Measurements from ENCODE around the gene COL4A2.

The COL4A2 gene

DNA sequence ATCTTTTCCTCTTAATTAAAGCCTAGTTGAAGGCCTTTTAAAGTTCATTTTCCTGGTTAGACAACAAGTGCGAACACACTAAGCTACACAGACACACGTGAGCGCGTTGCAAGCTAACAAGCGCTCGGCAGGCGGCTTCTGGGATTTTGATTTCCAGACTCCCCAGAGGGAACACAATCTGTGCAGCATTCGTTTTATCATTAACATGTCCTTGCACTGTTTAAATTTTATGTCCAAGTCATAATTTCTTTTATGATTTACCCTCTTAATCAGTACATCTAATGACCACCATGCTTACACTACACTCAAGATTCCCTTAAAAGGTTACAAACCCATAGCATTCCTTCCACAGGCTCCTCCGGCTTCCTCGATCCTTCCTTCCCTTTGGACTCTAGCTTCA, 16.9 kb upstream of the COL4A2 start:
- no peak overlapping the region for H3K4me3 ChIP-seq (ENCODE audit: low read depth, low read length)
- DNase-seq (ENCODE audit: low read depth) = no peak
- TF ChIP-seq CTCF (IDR thresholded peaks at IDR 0.05; ENCODE audit: insufficient read depth, low read depth, low read length, missing control alignments) = no peak

DNA sequence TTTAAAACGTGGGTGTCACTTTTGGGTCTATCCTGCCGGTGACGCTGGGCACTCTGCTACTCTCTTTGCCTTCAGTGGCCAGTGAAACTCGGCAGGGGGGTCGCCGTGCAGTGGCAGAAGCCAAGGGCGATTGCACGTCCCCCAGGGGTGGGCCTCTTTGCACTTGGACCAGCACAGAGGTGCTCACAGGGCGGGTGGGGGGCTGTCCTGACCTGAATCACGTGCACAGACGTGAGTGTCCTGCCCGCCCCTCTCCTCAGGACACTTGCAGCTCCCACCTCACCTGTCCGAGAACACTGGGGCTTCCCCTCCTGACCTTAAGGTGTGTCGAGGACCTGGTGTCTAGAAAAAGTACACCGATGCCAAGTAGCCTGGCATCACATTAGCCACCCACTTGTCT, 16.3 kb upstream of the COL4A2 start:
- TF ChIP-seq CTCF (IDR thresholded peaks at IDR 0.05; ENCODE audit: insufficient read depth, low read depth, low read length, missing control alignments) = no peak
- no peak overlapping the region for H3K4me3 ChIP-seq (ENCODE audit: low read depth, low read length)
- DNase-seq (ENCODE audit: low read depth) = no peak

GRCh38 chr13:110291286-110291685, 15.8 kb upstream of the COL4A2 start:
- no peak for TF ChIP-seq CTCF (IDR thresholded peaks at IDR 0.05; ENCODE audit: insufficient read depth, low read depth, low read length, missing control alignments)
- DNase-seq (ENCODE audit: low read depth) = no peak
- H3K4me3 ChIP-seq (ENCODE audit: low read depth, low read length) = no peak overlapping the region

DNA sequence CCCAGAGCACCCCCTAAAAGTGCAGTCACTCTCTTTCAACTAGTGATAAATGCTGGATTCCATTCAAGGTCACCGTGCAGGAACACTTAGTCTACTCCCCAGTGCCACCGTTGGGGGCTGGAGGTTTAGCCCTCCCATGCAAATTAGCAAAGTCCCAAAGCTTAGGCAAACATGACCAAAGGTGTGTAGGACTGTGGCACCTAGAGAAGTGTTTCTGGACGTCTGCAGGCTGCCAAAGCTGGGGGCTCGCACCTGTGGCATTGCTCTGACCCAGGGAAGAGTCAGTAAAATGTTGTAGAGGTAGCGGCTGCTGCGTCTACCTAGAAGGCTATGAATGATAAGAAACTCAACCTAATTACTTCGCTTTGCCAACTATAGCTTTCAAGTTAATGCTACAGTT, 14.0 kb upstream of the COL4A2 start:
- no peak for DNase-seq (ENCODE audit: low read depth)
- TF ChIP-seq CTCF (IDR thresholded peaks at IDR 0.05; ENCODE audit: insufficient read depth, low read depth, low read length, missing control alignments) = no peak
- no peak overlapping the region for H3K4me3 ChIP-seq (ENCODE audit: low read depth, low read length)

DNA sequence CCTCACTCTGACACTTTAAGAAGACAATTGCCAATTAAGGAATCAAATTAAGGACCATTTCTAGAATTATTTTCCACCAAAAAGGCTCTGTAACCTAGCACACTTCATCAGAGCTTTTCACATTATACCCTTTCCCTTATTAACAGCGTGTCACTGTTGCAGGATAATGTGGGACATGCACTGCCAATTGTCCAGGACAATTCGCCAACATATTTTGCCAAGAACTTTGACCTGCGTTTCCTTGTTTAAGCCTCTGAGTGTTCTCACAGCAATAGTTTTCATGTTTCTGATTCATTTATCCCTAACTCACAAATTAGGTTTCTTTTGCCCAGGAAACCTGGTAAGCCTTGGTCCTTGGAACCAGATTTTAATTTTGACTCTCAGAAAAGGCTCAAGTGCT, 13.4 kb upstream of the COL4A2 start:
- H3K4me3 ChIP-seq (ENCODE audit: low read depth, low read length) = no peak overlapping the region
- no peak for DNase-seq (ENCODE audit: low read depth)
- TF ChIP-seq CTCF (IDR thresholded peaks at IDR 0.05; ENCODE audit: insufficient read depth, low read depth, low read length, missing control alignments) = no peak

DNA sequence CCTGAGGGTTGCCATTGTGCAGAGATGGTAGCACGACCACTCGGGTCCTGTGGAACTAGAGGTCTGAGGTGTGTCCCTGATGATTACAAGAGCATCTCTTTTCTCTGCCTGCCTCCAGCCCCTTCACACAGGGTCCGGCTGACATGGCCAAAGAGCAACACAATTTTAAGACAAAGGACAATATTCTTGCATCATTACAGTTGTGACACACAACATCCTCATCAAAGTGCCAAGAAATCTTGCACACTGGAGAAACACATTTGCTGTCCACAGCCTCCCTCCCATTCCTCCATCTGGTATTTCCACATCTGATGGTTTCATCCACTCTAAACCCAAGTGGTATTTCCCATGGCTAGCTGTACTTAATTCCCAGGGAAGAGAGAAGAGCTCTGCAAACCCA, 12.9 kb upstream of the COL4A2 start:
- no peak for DNase-seq (ENCODE audit: low read depth)
- TF ChIP-seq CTCF (IDR thresholded peaks at IDR 0.05; ENCODE audit: insufficient read depth, low read depth, low read length, missing control alignments) = no peak
- H3K4me3 ChIP-seq (ENCODE audit: low read depth, low read length) = no peak overlapping the region

- DNase-seq (ENCODE audit: low read depth) = no peak
- no peak overlapping the region for H3K4me3 ChIP-seq (ENCODE audit: low read depth, low read length)
- TF ChIP-seq CTCF (IDR thresholded peaks at IDR 0.05; ENCODE audit: insufficient read depth, low read depth, low read length, missing control alignments) = no peak
Observed at GRCh38 chr13:110294622-110295021, 12.5 kb upstream of the COL4A2 start.
